ENCODE measurements around the gene MPDZ. TPM values are rescaled to one million over a fixed set of nuclear protein-coding genes. Genes with fewer than 3 reads are reported as not detected.

The MPDZ gene
- total RNA-seq, 1 donor from 2014 or later, result 68.4 TPM

DNA sequence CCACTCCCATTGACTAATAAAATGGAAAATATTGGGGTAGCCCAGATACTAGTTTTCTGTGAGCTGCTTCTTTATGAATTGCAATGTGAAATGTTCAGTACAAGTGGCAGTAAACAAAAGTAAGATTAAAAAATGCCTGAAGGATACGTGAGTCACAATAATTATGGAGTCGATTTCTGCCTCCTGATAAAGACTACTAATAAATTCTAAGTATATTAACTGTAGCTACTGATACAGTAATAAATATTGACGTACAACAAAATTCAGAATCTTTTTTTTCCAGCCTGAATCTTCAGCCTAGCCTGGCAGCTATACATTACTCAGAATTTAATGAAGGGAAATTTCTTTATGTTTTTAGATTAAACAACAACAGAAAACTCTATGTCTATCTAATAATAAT, 218.1 kb downstream of the MPDZ start:
- intact Hi-C loops (cut with micrococcal nuclease), result no loop called here
- no peak for DNase-seq
- no peak for ATAC-seq

Data from left ventricle myocardium superior (tissue), 1 donor.